GM13977 (cell line): ENCODE measurements around the gene TRAPPC12.

Experiments
- DNase-seq: peaks from one replicate; pipeline ENCODE4 v3.0.0; 2012; ENCODE audit warnings: low spot score
- CTCF ChIP-seq: IDR thresholded peaks from 2 replicates; pipeline ENCODE4 v1.5.1; 2012; ENCODE audit warnings: mild to moderate bottlenecking, control low read depth; ENCODE audit not compliant: insufficient read depth; ENCODE audit errors: extremely low read depth, missing control alignments
- in situ Hi-C: fragments of 300-500 bp; cut with MboI; formaldehyde crosslinking; loops from one replicate; pipeline ENCODE4 v1.12.0; 2022; ENCODE audit warnings: low sequenced_read_pairs, low pct_unique_long_range_greater_than_20kb, mixed read lengths, inconsistent platforms; ENCODE audit not compliant: unreplicated experiment

Gene TRAPPC12

GRCh38 chr2:3379647-3380534 is at the start of gene TRAPPC12:
Gene TRAPPC12 (plus strand): TSS chr2:3379694. CDS start chr2:3387624, 7,930 bp downstream.
- peak; percentile 90 for DNase-seq
- in situ Hi-C loops, result no loop called here
- peak; percentile 53 for TF ChIP-seq CTCF

- no peak for TF ChIP-seq CTCF
- no peak for DNase-seq
- in situ Hi-C loops, result no loop called here
Measured at GRCh38 chr2:3332133-3332532, 47.4 kb upstream of the TRAPPC12 start.

- TF ChIP-seq CTCF, result no peak
- in situ Hi-C loops, result no loop called here
Measured at GRCh38 chr2:3334392-3335345, 44.8 kb upstream of the TRAPPC12 start.

GRCh38 chr2:3336844-3337243 is 42.6 kb upstream of the TRAPPC12 start:
- TF ChIP-seq CTCF, result no peak
- DNase-seq, result no peak
- in situ Hi-C loops, result no loop called here

More at GRCh38 chr2:3334392-3335345, 44.8 kb upstream of the TRAPPC12 start:
- no peak for DNase-seq

- in situ Hi-C loops, result no loop called here
- no peak for DNase-seq
- TF ChIP-seq CTCF, result no peak
Measured at GRCh38 chr2:3338340-3338739, 41.2 kb upstream of the TRAPPC12 start.

- TF ChIP-seq CTCF, result no peak
- in situ Hi-C loops, result no loop called here
- DNase-seq, result no peak
Measured at GRCh38 chr2:3340144-3340543, 39.4 kb upstream of the TRAPPC12 start.
